GM23248 (cell line): ENCODE results near the gene CLCN1.

ENCODE experiments used
- EZH2 ChIP-seq: fragments of 200-600 bp; sonication (generic); IDR thresholded peaks from 2 replicates; pipeline ENCODE4 v1.6.1; 2018; ENCODE audit warnings: antibody characterized with exemption, mild to moderate bottlenecking; ENCODE audit not compliant: insufficient read depth, poor library complexity, severe bottlenecking
- EZH2phosphoT487 ChIP-seq: fragments of 200-600 bp; sonication (generic); IDR thresholded peaks from 2 replicates; pipeline ENCODE4 v1.6.1; 2018; ENCODE audit warnings: antibody characterized with exemption, moderate library complexity, mild to moderate bottlenecking, low read depth; ENCODE audit not compliant: insufficient read depth

- no peak for TF ChIP-seq EZH2phosphoT487
- TF ChIP-seq EZH2: no peak
Observed at GRCh38 chr7:143380260-143380645, 64.3 kb downstream of the CLCN1 start.
